Suprapubic skin (tissue), 4 donors: Measurements from ENCODE around the gene MTMR3.

Source experiments
- EP300 ChIP-seq: sonication (generic); formaldehyde crosslinking; IDR thresholded peaks from one replicate; pipeline ENCODE4 v1.6.1; 2017; ENCODE audit warnings: antibody characterized with exemption
- POLR2A ChIP-seq, 2 donors: fragments of 450-650 bp; IDR thresholded peaks; one replicate each; pipeline ENCODE4 v1.6.1; 2017; ENCODE audit warnings: antibody characterized with exemption in 2 of 2, mild to moderate bottlenecking in 2 of 2, moderate library complexity in 2 of 2
- POLR2AphosphoS5 ChIP-seq, 3 donors: sonication (generic); formaldehyde crosslinking; IDR thresholded peaks; one replicate each; pipeline ENCODE4 v1.6.1; 2017; ENCODE audit warnings: antibody characterized with exemption in 3 of 3
- TF ChIP-seq, protein P1 (sequence below), 2 donors: fragments of 200-600 bp in 1 of 2; fragments of 450-650 bp in 1 of 2; sonication (generic) in 1 of 2; IDR thresholded peaks; one replicate each; pipeline ENCODE4 v1.5.1; 2016 to 2019; ENCODE audit warnings: antibody characterized with exemption in 2 of 2, mild to moderate bottlenecking in 1 of 2, moderate library complexity in 1 of 2

DNA sequence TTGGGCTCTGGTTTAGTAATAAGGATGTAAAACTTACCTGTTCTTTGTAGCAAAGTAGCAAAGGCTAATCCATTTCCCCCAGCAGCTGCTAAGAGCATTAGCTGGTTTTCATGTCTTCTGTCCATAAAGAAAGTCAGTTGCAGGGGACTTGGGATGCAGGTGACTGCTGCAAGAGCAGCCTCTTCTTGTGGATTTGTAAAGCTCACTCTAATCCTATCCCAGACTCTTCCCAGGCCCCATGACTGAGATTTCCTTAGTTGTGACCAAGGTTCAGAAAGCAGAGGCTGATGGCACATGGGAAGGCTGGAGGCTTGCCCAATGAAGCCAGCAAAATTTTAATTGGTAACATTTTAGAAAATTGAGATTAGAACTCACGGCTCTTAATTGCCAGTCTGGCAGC is 102.9 kb downstream of the MTMR3 start:
- TF ChIP-seq, protein P1, sequence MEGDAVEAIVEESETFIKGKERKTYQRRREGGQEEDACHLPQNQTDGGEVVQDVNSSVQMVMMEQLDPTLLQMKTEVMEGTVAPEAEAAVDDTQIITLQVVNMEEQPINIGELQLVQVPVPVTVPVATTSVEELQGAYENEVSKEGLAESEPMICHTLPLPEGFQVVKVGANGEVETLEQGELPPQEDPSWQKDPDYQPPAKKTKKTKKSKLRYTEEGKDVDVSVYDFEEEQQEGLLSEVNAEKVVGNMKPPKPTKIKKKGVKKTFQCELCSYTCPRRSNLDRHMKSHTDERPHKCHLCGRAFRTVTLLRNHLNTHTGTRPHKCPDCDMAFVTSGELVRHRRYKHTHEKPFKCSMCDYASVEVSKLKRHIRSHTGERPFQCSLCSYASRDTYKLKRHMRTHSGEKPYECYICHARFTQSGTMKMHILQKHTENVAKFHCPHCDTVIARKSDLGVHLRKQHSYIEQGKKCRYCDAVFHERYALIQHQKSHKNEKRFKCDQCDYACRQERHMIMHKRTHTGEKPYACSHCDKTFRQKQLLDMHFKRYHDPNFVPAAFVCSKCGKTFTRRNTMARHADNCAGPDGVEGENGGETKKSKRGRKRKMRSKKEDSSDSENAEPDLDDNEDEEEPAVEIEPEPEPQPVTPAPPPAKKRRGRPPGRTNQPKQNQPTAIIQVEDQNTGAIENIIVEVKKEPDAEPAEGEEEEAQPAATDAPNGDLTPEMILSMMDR (IDR thresholded peaks at IDR 0.05) = no peak
- TF ChIP-seq POLR2A (IDR thresholded peaks at IDR 0.05) (no peak), EP300 (no peak), POLR2AphosphoS5 (IDR thresholded peaks at IDR 0.05) (no peak)
